ENCODE results near the gene FAM3D.
"Not testable (repeated sequence)": the region's sequence is repeated elsewhere in the genome, so short reads cannot be mapped to it uniquely, and the experiment has no call there.

Gene FAM3D

GRCh38 chr3:58666683-58667082, at the start of gene FAM3D:
TSS of gene FAM3D (minus strand) at chr3:58666774. CDS start at chr3:58655563, 11,211 bp downstream.
- peak; percentile 74 for DNase-seq (ENCODE audit: low spot score)

- no peak for DNase-seq (ENCODE audit: low spot score)
Measured at GRCh38 chr3:58713715-58714401, 47.3 kb upstream of the FAM3D start.

GRCh38 chr3:58711871-58712270, 45.3 kb upstream of the FAM3D start:
- DNase-seq (ENCODE audit: low spot score) = no peak

GRCh38 chr3:58708983-58709382, 42.4 kb upstream of the FAM3D start:
- DNase-seq (ENCODE audit: low spot score) = not testable (repeated sequence)

GRCh38 chr3:58708116-58708791, 41.7 kb upstream of the FAM3D start:
- no peak for DNase-seq (ENCODE audit: low spot score)

GRCh38 chr3:58707390-58707930, 40.9 kb upstream of the FAM3D start:
- DNase-seq (ENCODE audit: low spot score) = no peak

- no peak for DNase-seq (ENCODE audit: low spot score)
Measured at GRCh38 chr3:58706395-58707167, 40.0 kb upstream of the FAM3D start.

GRCh38 chr3:58704745-58705144, 38.2 kb upstream of the FAM3D start:
- DNase-seq (ENCODE audit: low spot score) = no peak

GRCh38 chr3:58704304-58704703, 37.7 kb upstream of the FAM3D start:
- DNase-seq (ENCODE audit: low spot score) = peak; percentile 56

GRCh38 chr3:58698246-58698645, 31.7 kb upstream of the FAM3D start:
- DNase-seq (ENCODE audit: low spot score) = no peak

GRCh38 chr3:58697561-58697960, 31.0 kb upstream of the FAM3D start:
- DNase-seq (ENCODE audit: low spot score) = no peak

- DNase-seq (ENCODE audit: low spot score) = not testable (repeated sequence)
Measured at GRCh38 chr3:58696813-58697212, 30.2 kb upstream of the FAM3D start.

GRCh38 chr3:58696093-58696492, 29.5 kb upstream of the FAM3D start:
- DNase-seq (ENCODE audit: low spot score) = no peak

- not testable (repeated sequence) for DNase-seq (ENCODE audit: low spot score)
Measured at GRCh38 chr3:58695284-58695683, 28.7 kb upstream of the FAM3D start.

- DNase-seq (ENCODE audit: low spot score) = peak; percentile 40
Measured at GRCh38 chr3:58693940-58694850, 27.6 kb upstream of the FAM3D start.

- no peak for DNase-seq (ENCODE audit: low spot score)
Measured at GRCh38 chr3:58692484-58692883, 25.9 kb upstream of the FAM3D start.

GRCh38 chr3:58691997-58692396, 25.4 kb upstream of the FAM3D start:
- DNase-seq (ENCODE audit: low spot score) = peak; percentile 39

- DNase-seq (ENCODE audit: low spot score) = no peak
Measured at GRCh38 chr3:58690490-58690889, 23.9 kb upstream of the FAM3D start.

GRCh38 chr3:58688574-58688973, 22.0 kb upstream of the FAM3D start:
- no peak for DNase-seq (ENCODE audit: low spot score)

GRCh38 chr3:58686847-58687246, 20.3 kb upstream of the FAM3D start:
- no peak for DNase-seq (ENCODE audit: low spot score)

GRCh38 chr3:58685641-58686040, 19.1 kb upstream of the FAM3D start:
- DNase-seq (ENCODE audit: low spot score) = no peak

- DNase-seq (ENCODE audit: low spot score) = peak; percentile 92
Measured at GRCh38 chr3:58683466-58683865, 16.9 kb upstream of the FAM3D start.
